AG04449 (cell line): ENCODE results near the gene RPSA.
"Not testable (repeated sequence)": the region's sequence is repeated elsewhere in the genome, so short reads cannot be mapped to it uniquely, and the experiment has no call there.

Experiments used
- CTCF ChIA-PET: fragments of 350-600 bp; formaldehyde crosslinking; extraction: SDS; loops from one replicate; lab custom pipeline; 2021; ENCODE audit warnings: antibody characterized with exemption; lab: Yijun Ruan, JAX
- POLR2A ChIA-PET: fragments of 400-600, 350-600 bp; formaldehyde crosslinking; extraction: SDS; loops from one replicate; lab custom pipeline; 2020; ENCODE audit warnings: antibody characterized with exemption, inconsistent platforms; lab: Yijun Ruan, JAX
- DNase-seq: peaks from one replicate; pipeline ENCODE4 v3.0.0-alpha.2; 2010; ENCODE audit warnings: low read depth, low spot score
- H3K4me3 ChIP-seq: 2 replicates; pipeline ENCODE4 v1.5.1; 2011; ENCODE audit warnings: low read depth, mild to moderate bottlenecking, control low read depth, low read length
- TF ChIP-seq, protein P1 (sequence below): IDR thresholded peaks from one replicate; pipeline ENCODE4 v1.5.1; 2011; ENCODE audit warnings: mild to moderate bottlenecking, moderate library complexity, low read length, control low read depth, inconsistent platforms; ENCODE audit not compliant: insufficient read depth; ENCODE audit errors: missing control alignments

The RPSA gene

DNA sequence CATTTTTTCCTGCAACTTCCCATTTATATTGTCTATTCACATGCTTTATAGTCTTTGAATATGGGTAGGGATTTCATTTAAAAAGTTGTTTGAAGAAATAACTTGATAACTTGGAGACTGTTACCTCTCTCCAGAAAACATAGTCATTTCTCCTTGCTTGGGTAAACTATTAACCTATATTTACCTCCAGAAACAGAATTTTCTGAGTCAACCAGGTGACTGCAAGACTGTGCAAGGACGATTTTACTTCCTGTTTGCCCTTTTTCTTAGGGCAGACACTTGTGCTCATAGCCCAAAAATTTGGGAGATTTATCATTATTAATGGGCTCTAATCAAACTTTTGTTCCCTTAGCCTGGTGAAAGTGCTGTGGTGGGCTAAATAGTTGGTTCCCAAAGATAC lies 46.6 kb downstream of the RPSA start:
- TF ChIP-seq, protein P1, sequence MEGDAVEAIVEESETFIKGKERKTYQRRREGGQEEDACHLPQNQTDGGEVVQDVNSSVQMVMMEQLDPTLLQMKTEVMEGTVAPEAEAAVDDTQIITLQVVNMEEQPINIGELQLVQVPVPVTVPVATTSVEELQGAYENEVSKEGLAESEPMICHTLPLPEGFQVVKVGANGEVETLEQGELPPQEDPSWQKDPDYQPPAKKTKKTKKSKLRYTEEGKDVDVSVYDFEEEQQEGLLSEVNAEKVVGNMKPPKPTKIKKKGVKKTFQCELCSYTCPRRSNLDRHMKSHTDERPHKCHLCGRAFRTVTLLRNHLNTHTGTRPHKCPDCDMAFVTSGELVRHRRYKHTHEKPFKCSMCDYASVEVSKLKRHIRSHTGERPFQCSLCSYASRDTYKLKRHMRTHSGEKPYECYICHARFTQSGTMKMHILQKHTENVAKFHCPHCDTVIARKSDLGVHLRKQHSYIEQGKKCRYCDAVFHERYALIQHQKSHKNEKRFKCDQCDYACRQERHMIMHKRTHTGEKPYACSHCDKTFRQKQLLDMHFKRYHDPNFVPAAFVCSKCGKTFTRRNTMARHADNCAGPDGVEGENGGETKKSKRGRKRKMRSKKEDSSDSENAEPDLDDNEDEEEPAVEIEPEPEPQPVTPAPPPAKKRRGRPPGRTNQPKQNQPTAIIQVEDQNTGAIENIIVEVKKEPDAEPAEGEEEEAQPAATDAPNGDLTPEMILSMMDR: no peak
- DNase-seq: no peak
- H3K4me3 ChIP-seq: no peak overlapping the region
- ChIA-PET POLR2A (no interaction called here), CTCF (no interaction called here)

DNA sequence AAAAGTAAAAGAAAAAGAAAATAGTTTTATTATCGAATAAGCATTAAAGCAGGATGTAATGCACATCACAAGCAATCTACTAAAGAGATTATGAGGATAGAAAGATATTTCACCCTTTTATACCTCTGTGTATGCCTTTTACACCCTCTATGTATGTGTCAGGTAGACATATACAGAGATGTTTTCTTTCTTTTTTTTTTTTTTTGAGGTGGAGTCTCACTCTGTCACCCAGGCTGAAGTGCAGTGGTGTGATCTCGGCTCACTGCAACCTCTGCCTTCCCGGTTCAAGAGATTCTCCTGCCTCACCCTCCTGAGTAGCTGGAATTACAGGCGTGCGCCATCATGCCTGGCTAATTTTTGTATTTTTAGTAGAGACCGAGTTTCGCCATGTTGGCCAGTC lies 47.4 kb downstream of the RPSA start:
- POLR2A ChIA-PET, CTCF ChIA-PET, DNase-seq, H3K4me3 ChIP-seq: not testable (repeated sequence)

DNA sequence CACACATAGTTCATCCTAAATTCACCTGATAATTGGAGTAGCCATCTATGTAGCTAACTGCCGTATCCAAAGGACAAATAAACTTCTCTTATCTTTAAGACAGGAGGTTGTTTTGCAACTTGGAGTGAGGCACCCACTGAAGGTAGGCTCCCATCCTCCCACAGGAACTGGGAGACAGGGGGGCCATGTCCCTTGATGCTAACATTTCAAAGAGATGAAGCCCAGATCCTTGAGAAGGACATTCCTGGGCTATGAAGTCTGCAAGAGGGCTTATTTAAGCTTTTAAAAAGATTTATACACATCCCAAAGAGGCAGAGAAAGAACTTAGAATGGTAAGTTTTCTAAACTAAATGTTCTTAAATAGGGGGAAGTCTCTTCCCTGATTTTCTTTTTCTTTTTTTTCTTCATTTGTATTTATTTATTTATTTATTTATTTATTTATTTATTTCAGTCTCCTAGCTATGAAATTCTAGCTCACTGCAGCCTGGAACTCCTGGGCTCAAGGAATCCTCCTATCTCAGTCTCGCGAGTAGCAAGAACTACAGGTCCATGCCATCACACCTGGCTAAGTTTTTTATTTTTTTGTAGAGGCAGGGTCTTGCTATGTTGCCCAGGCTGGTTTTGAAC lies 48.2 kb downstream of the RPSA start:
- TF ChIP-seq, protein P1: no peak
- CTCF ChIA-PET: interaction anchor here (0.6 kb wide), 1 partner anchor 1465 kb away, joined by 3 read pairs; no protein-coding TSS in a partner anchor
- H3K4me3 ChIP-seq: no peak overlapping the region
- DNase-seq: no peak
- POLR2A ChIA-PET: no interaction called here

DNA sequence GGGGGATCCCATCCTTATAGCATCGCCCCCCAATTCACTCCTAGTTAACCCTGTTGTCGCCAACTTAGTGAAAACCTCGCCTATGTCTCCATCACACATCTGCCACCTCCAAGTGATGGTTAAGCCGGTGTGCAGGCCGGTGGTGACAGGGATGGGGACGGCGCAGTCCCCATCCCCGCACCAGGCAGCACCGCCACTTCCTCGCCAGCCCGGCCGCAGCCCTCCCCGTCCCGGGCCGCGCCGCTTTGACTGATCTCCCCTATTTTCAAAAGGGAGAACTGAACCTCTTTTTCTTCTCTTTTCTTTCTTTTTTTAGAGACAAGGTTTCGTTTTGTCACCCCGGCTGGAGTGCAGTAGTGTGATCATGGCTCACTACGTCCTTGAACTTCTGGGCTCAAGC lies 49.6 kb downstream of the RPSA start:
- ChIA-PET POLR2A (no interaction called here), CTCF (interaction anchor here (6.7 kb wide), 1 partner anchor 8 kb away, joined by 42 read pairs; no protein-coding TSS in a partner anchor)
- no peak overlapping the region for H3K4me3 ChIP-seq
- no peak for DNase-seq
- TF ChIP-seq, protein P1: no peak

DNA sequence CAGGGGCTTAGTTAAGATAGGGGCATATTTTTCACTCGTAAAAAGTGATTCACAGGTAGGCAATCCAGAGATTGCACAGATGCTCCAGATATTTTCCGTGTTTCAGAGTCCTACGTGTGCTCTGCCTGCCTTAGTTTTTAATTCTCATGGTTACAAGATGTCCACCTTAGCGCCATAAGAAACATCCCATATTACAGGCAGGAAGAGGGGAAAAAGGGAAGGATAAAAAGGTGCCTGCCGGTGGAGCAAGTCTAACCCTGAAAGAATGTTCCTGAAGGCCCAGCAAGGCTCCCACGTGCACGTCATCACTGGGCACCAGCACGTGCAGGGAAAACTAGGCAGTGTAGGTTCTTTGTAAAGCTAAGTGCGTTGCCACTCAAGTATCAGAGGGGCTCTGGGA lies 50.8 kb downstream of the RPSA start:
- H3K4me3 ChIP-seq: no peak overlapping the region
- DNase-seq: no peak
- POLR2A ChIA-PET: no interaction called here
- CTCF ChIA-PET: interaction anchor here (6.7 kb wide), 1 partner anchor 10 kb away, joined by 42 read pairs; no protein-coding TSS in a partner anchor
- TF ChIP-seq, protein P1: no peak

DNA sequence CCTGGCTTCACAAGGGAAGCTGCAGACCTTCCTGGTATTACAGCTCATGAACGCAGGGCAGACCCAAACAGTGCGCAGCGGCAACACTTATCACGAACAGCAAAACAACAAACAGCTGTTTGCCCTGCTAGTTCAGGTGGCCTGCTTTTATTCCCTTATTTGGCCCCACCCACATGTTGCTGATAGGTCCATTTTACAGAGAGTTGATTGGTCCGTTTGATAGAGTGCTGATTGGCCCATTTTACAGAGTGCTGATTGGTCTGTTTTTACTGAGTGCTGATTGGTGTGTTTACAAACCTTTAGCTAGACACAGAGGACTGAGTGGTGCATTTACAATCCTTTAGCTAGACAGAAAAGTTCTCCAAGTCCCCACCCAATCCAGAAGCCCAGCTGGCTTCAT lies 52.1 kb downstream of the RPSA start:
- H3K4me3 ChIP-seq, POLR2A ChIA-PET, DNase-seq: not testable (repeated sequence)
- CTCF ChIA-PET: interaction anchor here (6.7 kb wide), 1 partner anchor 11 kb away, joined by 42 read pairs; no protein-coding TSS in a partner anchor

DNA sequence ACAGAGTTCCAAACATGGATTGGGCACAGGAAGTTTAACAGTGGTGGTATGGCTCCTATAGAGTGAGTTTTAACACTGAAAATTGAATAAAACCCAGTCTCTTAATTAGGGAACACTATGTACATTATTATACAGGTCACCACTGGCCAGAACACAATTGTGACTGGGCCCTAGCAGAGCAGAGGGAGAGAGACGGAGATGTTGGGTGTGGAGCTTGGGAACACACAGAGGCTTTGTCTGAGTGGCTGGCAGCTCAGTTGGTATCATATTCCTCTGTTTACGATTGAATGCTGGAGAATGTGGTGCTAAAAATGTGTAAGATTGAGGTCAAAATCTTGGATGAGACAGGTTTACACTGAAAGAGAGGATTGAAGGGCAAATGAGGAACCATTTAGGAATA lies 54.2 kb downstream of the RPSA start:
- CTCF ChIA-PET: interaction anchor here (6.7 kb wide), 1 partner anchor 13 kb away, joined by 42 read pairs; no protein-coding TSS in a partner anchor

More for the DNA sequence above, 54.2 kb downstream of the RPSA start:
- TF ChIP-seq, protein P1: no peak
- DNase-seq: no peak
- no peak overlapping the region for H3K4me3 ChIP-seq
- POLR2A ChIA-PET: no interaction called here
